A673 (cell line): Measurements from ENCODE around the gene NEDD4L. TPM values are rescaled to one million over a fixed set of nuclear protein-coding genes. Genes with fewer than 3 reads are reported as not detected.

Source experiments
- BruUV-seq: library from RNA; stranded (reverse); fragments of 400-500 nt; replicated peaks from 2 replicates; lab custom pipeline; 2021; lab: Mats Ljungman, UMichigan
- CTCF ChIA-PET: fragments of 300-600 bp; sonication (Branson Sonifier 250); formaldehyde crosslinking; loops from one replicate; lab custom pipeline; 2022; ENCODE audit warnings: antibody characterized with exemption; lab: Charles Lee
- POLR2A ChIA-PET: fragments of 300-600 bp; sonication (Branson Sonifier 250); formaldehyde crosslinking; loops from one replicate; lab custom pipeline; 2022; ENCODE audit warnings: antibody characterized with exemption; ENCODE audit not compliant: low non-redundant PET; lab: Charles Lee
- DNase-seq: peaks from one replicate; pipeline ENCODE4 v3.0.0-alpha.2; 2015; ENCODE audit warnings: low spot score
- H3K27ac ChIP-seq: fragments of 200-600 bp; sonication (generic); 2 replicates; pipeline ENCODE4 v1.5.1; 2016; ENCODE audit warnings: mixed run types, low read depth, mild to moderate bottlenecking, mixed read lengths, antibody characterized with exemption, low read length; ENCODE audit not compliant: poor library complexity, severe bottlenecking
- H3K27me3 ChIP-seq: fragments of 200-600 bp; sonication (generic); replicated peaks from 2 replicates; pipeline ENCODE4 v1.6.1; 2017; ENCODE audit warnings: mixed run types, low read depth, mild to moderate bottlenecking, mixed read lengths, antibody characterized with exemption, low read length; ENCODE audit not compliant: insufficient read depth, poor library complexity
- H3K36me3 ChIP-seq: fragments of 200-600 bp; sonication (generic); 2 replicates; pipeline ENCODE4 v1.6.1; 2016; ENCODE audit warnings: mixed run types, mild to moderate bottlenecking, mixed read lengths, antibody characterized with exemption, low read length; ENCODE audit not compliant: insufficient read depth, poor library complexity, severe bottlenecking
- H3K4me1 ChIP-seq: fragments of 200-600 bp; sonication (generic); 2 replicates; pipeline ENCODE4 v1.6.1; 2017; ENCODE audit warnings: mixed run types, mild to moderate bottlenecking, mixed read lengths, antibody characterized with exemption, low read length; ENCODE audit not compliant: insufficient read depth, poor library complexity, severe bottlenecking
- H3K4me3 ChIP-seq: fragments of 200-600 bp; sonication (generic); 2 replicates; pipeline ENCODE4 v1.5.1; 2016; ENCODE audit warnings: low read depth, mixed run types, mild to moderate bottlenecking, mixed read lengths, low read length; ENCODE audit not compliant: poor library complexity, severe bottlenecking
- H3K9me3 ChIP-seq: fragments of 200-600 bp; sonication (generic); 2 replicates; pipeline ENCODE4 v1.6.1; 2016; ENCODE audit warnings: mixed run types, low read depth, mild to moderate bottlenecking, mixed read lengths, antibody characterized with exemption, low read length; ENCODE audit not compliant: poor library complexity, severe bottlenecking
- CTCF ChIP-seq: fragments of 300-800, 200-600 bp; sonication (generic); conservative IDR thresholded peaks from 2 replicates; pipeline ENCODE4 v1.5.1; 2017; ENCODE audit warnings: low read depth, mild to moderate bottlenecking, antibody characterized with exemption, low read length, moderate library complexity, mixed read lengths
- EZH2 ChIP-seq: fragments of 200-600 bp; sonication (generic); IDR thresholded peaks from 2 replicates; pipeline ENCODE4 v1.6.1; 2017; ENCODE audit warnings: borderline replicate concordance, low read depth, mild to moderate bottlenecking, mixed read lengths, antibody characterized with exemption, low read length; ENCODE audit not compliant: poor library complexity, severe bottlenecking
- intact Hi-C: fragments of 100-400 bp; cut with micrococcal nuclease; formaldehyde crosslinking; loops from one replicate; pipeline ENCODE4 v1.10.0; 2022; ENCODE audit not compliant: unreplicated experiment
- total RNA-seq: library from RNA; stranded (reverse); gene quantifications from 2 replicates; pipeline ENCODE4 v1.2.3, GENCODE V29; 2021

Gene NEDD4L
- total RNA-seq, 1 experiment from 2014 or later, result 15.3 TPM

DNA sequence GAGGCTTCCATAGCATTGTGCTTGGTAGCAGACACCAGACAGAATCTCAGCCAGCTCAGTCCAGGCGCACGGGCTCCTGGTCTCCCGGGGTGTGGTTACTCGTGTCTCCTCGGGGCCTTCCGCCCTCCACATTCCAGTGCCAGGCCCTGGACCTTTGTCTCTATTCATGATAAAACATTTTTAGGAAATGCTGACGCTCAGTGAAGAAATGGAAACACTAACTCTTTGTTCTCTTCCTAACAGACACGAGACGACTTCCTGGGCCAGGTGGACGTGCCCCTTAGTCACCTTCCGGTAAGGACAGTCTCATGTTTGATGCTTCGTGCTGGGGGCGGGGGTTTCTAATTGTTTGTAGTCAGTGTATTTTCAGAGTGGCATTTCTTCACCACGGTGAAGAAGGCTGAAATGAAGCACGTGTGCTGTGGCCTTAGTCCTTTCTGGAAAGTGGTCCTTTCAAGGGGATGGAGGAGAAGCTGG lies 271.8 kb downstream of the NEDD4L start:
- no peak for DNase-seq
- H3K4me1 ChIP-seq, result no peaks in the 10 kb centered on the region
- no peak overlapping the region for H3K4me3 ChIP-seq
- no peaks in the 10 kb centered on the region for H3K9me3 ChIP-seq
- H3K36me3 ChIP-seq, result no peaks in the 10 kb centered on the region
- no TSS peak for BruUV-seq
- no peaks in the 10 kb centered on the region for H3K27me3 ChIP-seq
- no peak overlapping the region for H3K27ac ChIP-seq
- intact Hi-C loops, result no loop called here
- ChIA-PET CTCF (no interaction called here), POLR2A (no interaction called here)
- TF ChIP-seq CTCF (no peak), EZH2 (no peak)

- Histone ChIP-seq H3K4me3 (no peak overlapping the region), H3K4me1 (peaks cover 2% of the 10 kb centered on the region), H3K27ac (no peak overlapping the region), H3K9me3 (no peaks in the 10 kb centered on the region), H3K27me3 (no peaks in the 10 kb centered on the region), H3K36me3 (no peaks in the 10 kb centered on the region)
- no peak for TF ChIP-seq CTCF
- no peak for TF ChIP-seq EZH2
- no peak for DNase-seq
- ChIA-PET CTCF (no interaction called here), POLR2A (interaction anchor here (0.6 to 0.7 kb wide), 2 partner anchors 16 to 76 kb away, joined by 3 to 4 read pairs; no protein-coding TSS in a partner anchor)
- BruUV-seq, result no TSS peak
- intact Hi-C loops, result no loop called here
These were observed 272.6 kb downstream of the NEDD4L start for GRCh38 chr18:58316396-58317342.

- Histone ChIP-seq H3K4me3 (no peak overlapping the region), H3K27ac (no peak overlapping the region), H3K36me3 (no peaks in the 10 kb centered on the region), H3K27me3 (no peaks in the 10 kb centered on the region), H3K9me3 (no peaks in the 10 kb centered on the region), H3K4me1 (peaks cover 4% of the 10 kb centered on the region)
- POLR2A ChIA-PET, result no interaction called here
- intact Hi-C loops, result loop anchor here (5.0 to 10.0 kb wide), 2 partner anchors 127 to 275 kb away; partner anchors contain the start of gene NEDD4L
- BruUV-seq, result no TSS peak
- CTCF ChIA-PET, result no interaction called here
- DNase-seq, result no peak
- no peak for TF ChIP-seq EZH2
- TF ChIP-seq CTCF, result no peak
These were observed 275.7 kb downstream of the NEDD4L start for GRCh38 chr18:58319719-58320118.
